HG03571 (cell line): ENCODE data around the gene PARK7.

ENCODE experiments used
- ATAC-seq: cut with Tn5 transposase; IDR thresholded peaks from one replicate; pipeline ENCODE4 v1.9.1; 2021; ENCODE audit not compliant: unreplicated experiment

PARK7 gene

DNA sequence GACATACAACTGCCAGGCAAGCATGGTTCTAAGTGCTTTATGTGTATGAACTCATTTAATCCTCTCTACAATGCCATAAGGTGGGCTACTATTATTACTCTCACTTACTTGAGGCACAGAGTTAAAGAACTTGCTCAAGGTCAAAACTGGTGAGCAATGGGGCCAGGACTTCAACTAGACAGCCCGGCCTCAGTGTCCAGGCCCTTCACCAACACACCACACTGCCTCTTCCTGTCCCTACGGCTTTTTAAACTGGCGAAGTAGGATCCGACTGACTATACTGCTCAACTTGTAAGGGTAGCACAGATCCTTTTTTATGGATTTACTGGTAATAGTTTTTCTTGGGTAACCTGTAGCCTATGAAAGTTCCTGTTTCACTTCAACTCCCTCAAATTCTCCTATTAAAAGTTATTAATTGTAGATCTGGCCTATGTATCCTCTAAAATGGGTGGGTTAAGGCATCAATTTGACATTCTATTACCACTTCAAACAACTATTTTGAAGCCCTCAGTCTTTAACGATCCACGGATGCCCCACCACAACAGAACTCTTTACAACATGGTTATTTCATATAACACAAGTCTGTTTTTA lies 60.3 kb downstream of the PARK7 start:
- ATAC-seq: no peak

DNA sequence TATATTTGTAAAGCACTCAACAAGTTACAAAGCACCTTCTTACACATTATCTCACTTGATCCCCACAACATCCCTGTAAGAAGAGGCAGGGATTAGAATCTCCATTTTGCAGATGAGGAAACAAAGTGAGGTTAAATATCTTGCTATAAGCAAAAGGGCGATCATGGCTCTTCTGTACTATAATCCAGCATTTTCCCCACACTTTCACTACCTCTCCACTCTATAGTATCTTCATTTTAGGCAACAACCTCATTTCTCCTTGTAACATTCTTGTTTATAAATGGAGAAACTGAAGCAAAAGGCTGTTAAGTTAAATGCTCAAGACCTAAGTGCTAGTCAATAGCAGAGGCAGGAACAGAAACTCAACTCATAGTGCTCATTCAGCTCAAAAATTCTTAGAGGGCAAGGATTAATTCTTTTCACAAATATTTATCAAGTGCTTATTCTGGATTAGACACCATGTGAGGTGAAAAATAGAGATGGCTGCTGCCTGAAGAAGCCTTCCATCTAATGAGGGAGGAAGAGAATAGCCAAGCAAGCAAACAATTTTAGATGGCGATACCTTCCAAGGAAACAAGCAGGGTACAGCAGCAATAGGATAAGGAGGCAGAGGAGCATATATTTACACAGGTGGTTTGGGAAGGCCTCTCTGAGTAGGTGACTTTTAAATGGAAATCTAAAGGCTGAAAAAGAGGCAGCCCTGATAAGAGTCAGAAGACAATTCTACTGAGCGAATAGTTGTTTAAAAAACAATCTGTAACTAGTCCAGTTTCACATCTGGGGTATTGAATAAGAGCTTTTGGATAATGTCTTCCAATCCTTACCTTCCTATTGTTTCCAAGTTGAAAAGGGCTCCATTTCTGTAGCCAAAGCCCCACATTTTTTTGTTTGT lies 61.1 kb downstream of the PARK7 start:
- ATAC-seq: no peak

DNA sequence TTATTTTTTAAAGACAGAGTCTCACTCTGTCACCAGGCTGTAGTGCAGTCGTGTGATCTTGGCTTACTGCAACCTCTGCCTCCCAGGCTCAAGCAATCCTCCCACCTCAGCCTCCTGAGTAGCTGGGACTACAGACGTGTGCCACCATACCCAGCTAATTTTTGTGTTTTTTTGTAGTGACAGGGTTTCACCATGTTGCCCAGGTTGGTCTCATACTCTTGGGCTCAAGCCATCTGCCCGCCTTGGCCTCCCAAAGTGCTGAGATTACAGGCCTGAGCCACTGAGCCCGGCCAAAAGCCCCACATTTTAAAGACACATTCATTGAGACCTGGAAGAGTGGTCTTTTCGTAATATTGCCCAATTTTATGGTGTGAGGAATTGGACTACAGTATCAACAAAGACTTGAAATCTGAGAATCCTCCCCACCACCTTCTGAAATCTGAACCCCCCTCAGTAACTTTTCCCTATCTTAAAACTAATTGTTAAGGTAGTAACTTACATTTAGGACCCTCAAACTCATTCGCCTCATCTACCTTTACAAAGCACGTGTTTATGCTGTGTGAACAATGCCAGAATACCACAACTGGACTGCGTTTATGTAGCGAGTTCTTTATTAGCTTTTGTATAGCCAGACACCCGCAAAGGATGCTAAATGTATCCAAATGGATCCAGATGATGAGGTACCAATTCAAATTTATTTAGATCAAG lies 61.9 kb downstream of the PARK7 start:
- no peak for ATAC-seq

DNA sequence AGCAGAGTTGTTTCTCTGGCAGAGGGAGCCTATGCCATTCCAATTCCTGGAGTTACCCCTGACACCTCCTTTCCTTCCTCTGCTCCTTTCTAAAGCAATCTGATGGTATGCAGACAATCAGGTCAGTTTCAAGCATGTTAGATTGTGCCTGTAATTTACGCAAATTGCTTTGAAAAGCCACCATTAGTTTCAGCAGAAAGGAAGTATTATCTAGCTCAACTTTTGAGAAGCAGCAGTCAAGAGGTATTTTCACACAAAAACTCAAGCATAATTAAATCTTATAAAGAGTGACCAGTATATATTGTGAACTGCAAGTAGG lies 62.4 kb downstream of the PARK7 start:
- ATAC-seq: no peak

DNA sequence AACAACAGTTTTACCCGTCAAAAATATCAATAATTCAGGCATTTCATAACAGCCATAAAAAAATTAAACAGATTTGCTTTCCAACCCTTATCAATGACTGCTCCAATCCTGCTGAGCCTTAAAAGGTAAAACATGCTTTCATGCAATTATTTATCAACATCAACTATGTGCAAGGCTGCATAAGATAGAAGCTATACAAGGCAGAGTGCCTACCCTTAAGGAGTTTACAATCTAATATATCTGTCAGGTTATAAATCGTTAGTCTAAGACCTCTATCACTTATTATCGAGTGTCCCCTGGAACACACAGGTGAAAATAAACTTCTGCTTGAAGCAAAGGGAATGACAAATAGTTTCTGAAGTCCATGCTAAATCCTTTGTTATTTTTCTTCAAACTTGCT lies 62.8 kb downstream of the PARK7 start:
- ATAC-seq: no peak

DNA sequence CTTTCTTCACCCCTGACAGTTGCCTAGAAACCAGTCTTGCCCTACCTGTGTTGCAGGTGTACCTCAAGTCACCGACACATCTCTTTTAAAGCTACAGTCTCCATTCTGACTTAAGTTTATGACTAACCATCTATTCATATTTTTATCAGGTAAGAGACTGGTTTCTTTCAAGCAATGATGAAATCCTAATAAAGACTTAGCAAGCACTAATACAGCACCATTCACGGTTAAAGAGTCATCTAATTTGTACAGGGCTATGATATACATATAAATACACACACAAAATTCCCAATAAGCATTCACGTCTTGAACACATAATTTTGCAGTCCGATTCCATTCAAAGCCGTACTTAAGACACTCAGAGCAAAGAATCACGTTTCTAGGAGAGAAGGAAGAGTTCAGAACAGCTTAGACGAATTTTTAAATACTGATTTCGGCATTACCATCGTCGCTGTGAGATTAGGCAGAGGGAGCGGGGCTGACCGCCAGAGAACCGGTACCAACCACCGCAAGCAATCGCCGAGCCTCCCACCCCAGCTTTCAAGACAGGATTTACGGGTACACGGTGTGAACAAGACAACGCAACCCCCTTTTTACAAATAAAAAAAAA lies 63.7 kb downstream of the PARK7 start:
- no peak for ATAC-seq

DNA sequence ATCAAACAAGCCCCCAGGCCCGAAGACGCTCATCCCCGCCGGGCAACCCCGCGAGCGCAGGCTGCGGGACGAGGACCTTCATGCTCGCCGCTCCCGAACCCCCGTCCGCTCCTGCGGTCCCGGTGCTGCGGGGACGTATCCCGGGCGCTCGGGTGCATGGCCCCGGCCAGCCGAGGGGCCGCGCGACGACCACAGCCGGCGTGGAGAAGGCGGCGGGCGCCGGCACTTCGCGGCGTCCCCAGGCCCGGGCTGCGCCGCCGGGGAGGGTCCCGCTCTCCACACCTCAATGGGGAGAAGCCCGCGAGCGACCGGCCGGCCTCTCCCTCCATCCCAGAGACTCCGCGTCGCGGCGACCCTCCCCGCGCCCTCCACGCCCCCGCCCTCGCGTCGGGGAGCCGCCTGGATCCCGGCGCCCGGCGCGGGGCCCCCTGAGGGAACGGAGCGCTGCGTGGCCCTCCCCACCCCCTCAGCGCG lies 64.2 kb downstream of the PARK7 start:
- ATAC-seq: peak; percentile 24

DNA sequence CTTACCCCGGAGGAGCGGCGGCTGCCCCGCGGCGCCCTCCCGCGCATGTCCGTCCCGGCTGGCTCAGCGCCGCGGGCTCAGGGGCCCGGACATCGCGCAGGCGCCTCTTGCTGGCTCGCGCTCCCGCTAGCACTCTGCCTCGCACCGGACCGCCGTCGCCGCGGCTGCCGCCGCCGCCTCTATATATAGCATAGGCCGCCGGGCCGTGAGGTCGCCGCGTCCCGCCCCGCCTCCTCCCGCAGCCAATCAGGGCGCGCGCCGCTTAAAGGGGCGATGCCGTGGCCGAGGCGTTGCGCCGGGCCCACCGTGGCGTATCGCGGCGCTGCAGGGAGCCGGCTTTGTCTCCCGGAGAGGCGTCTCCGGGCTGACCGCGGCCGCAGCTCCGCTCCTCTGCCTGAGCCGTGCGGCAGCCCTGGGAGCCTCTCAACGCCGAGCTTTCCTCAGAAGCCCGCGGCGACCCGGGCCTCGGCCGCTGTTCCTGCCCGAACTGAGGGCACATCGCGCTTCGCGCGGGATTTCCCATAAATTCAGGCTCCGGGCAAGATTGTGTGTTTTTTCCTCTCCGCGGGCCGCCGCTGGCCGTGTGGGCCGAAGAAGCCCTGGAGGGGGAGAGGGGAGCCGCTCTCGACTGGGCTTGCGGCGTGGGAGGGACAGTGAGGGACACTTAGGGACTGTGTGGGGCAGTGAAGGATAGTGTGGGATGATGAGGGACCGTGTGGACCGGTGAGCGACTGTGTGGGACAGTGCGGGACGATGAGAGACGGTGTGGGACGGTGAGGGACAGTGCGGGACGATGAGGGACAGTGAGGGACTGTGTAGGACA lies 64.9 kb downstream of the PARK7 start, which contains the start of gene ERRFI1:
ERRFI1 (minus strand) TSS at position 157 of the 823 bp plus-strand sequence. CDS start 10,690 bp downstream, outside the sequence.
- ATAC-seq: peak; percentile 82

DNA sequence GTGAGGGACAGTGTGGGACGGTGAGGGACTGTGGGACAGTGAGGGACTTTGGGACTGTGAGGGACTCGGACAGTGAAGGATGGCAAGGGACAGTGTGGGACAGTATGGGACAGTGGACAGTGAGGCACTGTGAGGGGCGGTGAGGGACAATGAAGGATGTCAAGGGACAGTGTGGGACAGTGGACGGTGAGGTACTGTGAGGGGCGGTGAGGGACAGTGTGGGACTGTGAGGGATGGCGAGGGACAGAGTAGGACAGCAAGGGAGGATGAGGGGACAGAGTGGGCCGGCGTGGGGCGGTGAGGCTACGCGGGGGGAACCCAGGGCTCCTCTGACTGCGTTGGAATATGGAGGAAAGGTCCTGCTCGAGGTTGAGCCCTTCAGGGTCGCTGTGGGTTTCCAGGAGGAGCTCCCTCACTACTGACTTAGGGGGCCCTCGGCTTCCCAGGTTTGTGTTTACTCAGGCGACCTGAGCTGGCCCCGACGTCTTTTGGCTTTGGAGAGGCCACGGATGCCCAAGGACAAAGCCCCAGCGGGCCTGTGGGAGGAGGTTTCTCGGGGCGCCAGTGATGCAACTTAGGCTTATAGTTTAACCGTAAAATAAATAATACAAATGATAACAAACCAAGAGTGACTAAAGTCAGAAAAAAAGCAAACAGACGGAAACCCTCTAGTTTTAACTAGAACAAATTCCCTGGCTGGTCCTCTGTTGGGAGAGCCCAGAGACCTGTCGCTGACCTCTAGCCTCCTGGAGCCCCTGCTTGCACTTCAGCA lies 65.7 kb downstream of the PARK7 start:
- ATAC-seq: no peak

DNA sequence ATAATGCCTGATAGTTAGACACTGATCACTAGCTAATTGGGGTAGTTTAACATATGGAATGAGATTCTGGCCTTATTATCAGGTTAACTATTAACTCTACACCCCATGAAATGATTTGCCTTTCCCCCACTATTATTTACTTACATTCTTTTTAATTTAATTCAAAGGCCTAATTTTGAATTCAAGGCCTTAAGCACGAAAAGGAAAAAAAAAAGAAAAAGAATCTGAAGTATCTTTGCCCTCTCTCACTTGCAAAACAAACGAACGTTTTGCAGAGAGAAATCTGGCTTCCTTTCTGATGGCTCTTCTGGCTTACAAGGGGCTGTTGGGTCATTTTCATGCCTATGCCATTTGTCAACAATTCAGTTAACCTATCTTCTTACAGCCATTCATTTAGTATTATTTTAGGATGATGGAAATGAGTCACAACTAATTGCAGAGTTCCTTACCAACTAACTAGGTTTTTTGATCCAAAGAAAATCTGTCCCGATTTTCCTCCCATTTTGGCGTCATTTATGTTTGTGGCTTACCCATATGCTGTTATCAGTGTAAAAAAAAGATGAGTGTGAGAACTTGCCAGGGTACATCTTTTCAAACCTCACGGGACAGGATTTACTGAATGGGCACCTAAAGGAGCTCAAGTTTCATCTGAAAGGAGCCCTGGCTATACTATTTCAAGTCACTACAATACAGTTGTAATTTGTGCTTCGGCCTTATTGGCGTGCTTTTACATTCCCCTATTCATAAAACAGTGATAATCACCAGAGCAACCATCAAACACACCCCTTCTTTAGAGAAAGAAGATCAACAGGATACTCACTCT lies 66.4 kb downstream of the PARK7 start:
- ATAC-seq: no peak

DNA sequence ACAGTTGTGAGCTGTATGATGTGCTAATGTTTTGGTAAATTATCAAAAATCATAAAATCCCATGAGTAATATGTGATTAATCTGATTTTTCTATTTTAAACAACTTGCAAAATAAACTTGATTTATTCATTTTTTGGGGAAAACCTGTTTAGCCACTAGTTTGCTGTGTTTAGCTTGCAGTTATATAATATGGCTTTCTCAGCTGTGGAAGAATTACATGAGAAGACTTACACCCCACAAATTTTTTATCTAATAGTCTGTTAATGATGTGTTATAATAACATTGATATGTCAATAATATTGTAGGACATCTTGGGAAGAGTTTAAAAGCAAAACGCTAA lies 67.0 kb downstream of the PARK7 start:
- no peak for ATAC-seq

DNA sequence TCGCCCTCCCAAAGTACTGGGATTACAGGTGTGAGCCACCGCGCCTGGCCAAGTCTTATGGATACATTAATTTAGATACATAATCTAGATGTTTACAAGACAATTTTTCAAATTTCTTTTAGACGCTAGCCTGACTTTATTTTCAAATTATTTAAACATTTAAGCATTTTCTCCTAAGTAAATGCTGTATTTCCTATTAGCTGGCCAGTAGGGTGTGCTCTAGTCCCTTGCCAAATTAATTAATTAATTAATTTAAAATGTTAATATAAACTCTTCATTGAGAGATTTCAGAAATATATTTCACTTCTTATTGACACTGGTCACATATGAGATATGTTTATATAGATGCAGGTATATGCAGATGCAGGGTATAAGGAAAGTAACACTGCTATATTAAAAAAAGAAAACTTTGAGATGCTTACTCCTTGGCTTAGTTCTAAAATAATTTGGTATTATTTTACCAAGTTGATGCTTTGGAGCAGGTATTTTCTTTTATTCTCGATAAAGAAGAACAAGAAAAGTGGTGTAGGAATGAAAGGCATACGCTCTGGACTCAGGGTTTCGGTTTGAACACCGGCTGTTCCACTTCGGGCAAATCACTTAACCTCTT lies 69.8 kb downstream of the PARK7 start:
- ATAC-seq: no peak

DNA sequence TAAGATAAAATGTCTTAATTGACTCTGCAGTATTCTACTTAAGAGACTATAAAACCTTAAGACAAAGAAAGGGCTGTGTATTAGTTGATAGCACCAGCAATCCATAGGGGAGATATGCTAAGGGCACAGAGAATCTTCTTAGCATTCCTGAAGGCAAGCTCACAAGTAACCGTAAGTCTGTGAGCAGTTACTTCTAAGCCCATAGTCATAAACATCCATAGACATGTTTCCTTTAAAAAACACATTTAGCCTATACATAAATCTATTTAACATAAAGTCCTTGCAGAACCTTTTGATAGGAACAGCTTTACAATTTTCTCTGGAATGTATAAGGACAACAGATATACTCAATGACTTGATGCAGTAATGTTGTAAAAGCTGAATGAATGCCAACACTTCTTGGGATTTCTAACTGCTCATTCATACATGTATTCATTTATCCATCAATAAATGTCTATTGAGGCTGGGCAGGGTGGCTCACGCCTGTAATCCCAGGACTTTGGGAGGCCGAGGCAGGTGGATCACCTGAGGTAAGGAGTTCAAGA lies 70.9 kb downstream of the PARK7 start:
- no peak for ATAC-seq

DNA sequence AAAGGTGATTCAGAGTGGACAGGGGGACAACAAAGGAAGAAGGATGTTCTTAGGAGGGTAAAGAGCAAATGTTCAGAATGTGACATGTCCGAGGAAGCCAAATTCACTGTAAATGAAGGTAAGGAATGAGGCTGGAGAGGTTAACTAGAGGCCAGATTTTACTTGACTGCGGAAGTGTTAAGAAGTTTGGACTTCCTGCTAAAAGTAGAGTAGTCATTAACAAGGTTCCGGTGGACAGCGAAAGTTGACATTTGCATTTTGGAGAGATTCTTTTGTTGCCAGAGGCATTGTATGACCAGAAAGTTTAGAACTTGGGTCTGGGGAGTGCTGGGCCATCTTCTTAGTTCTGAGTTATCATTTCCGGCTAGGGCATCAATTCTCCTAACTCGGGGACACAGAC lies 71.8 kb downstream of the PARK7 start:
- ATAC-seq: no peak
